A549 treated with AZD9567 at 1 μM for 4 hours (cell line): ENCODE measurements around the gene PTBP3. TPM values are rescaled to one million over a fixed set of nuclear protein-coding genes. Genes with fewer than 3 reads are reported as not detected.

Experiments used
- total RNA-seq: library from RNA; stranded (reverse); fragments of 200-300 nt; extraction: Qiagen RNA extraction; gene quantifications from 5 replicates; pipeline ENCODE4 v1.2.3, GENCODE V29; 2022; ENCODE audit not compliant: insufficient read depth

Gene PTBP3, protein sequence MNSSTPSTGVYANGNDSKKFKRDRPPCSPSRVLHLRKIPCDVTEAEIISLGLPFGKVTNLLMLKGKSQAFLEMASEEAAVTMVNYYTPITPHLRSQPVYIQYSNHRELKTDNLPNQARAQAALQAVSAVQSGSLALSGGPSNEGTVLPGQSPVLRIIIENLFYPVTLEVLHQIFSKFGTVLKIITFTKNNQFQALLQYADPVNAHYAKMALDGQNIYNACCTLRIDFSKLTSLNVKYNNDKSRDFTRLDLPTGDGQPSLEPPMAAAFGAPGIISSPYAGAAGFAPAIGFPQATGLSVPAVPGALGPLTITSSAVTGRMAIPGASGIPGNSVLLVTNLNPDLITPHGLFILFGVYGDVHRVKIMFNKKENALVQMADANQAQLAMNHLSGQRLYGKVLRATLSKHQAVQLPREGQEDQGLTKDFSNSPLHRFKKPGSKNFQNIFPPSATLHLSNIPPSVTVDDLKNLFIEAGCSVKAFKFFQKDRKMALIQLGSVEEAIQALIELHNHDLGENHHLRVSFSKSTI
- 21.9 to 32.5 TPM (median 30.1 TPM) in 5 replicates for total RNA-seq

DNA sequence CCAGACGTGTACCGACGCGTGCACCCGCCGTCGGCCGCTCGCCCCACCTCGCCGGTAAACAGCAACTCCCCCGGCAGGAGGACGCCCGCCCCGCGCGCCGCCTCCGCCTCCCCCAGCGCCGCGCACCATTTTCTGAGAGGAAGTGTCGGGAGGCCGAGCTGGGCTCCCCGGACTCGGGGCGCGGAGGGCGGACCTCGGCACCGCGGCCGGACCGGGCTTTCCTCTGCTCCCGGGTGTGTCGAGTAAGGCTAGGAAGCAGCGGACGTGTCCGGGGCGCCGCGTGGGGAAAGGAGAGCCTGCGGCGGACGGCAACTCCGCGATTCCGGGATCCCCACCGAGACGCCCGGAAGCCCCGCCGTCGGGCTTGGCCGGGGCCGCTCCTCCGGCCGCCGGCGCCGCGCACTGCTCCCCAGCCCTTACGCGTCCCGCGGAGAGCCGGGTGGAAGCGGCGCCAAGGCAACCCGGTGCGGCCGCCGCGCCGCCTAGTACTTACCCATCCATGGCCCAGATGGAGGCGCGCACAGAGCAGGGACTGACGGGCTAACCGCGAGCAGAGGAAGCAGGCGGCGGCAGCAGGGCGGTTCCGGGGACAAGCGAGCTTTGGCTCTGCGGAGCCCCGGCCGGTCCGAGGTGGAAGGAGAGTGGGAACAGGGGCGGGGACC, at the start of gene PTBP3:
PTBP3 (minus strand) TSS at position 643 of the 662 bp plus-strand sequence. CDS start 35,754 bp downstream, outside the sequence.

DNA sequence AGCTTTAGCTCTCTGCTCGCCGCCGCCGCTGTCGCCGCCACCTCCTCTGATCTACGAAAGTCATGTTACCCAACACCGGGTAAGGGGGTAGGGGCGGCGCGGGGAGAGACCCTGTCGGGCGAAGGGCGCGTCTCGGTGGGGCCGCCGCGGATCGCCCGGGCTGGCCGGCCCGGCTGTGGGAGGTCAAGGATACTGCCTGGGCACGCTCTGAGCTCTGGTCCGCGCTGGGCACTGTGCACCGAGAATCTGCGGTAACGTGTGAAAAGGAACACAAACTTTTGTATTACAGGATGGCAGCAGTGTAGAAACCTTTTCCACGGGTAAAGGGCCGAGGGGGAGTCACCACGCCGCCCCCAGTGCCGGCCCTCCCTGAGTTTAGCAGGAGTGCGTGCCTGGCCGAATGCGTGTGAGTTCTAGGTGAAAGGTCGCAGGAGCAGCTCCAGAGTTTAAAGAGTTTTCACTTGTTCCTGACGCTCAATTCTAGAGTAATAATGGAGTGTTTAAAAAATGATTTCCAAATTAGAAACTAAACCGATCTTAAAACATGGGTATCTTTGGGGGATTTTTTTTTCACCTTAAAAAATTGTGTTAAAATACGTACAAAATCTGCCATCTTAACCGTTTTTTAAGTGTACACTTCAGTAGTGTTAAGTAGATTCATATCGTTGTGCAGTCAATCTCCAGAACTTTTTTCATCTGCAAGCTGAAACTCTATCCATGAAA, 46.8 kb upstream of the PTBP3 start, which contains the start of gene HSDL2:
HSDL2 (plus strand) TSS at position 7 of the 723 bp plus-strand sequence; CDS start at position 63, 56 bp downstream.

DNA sequence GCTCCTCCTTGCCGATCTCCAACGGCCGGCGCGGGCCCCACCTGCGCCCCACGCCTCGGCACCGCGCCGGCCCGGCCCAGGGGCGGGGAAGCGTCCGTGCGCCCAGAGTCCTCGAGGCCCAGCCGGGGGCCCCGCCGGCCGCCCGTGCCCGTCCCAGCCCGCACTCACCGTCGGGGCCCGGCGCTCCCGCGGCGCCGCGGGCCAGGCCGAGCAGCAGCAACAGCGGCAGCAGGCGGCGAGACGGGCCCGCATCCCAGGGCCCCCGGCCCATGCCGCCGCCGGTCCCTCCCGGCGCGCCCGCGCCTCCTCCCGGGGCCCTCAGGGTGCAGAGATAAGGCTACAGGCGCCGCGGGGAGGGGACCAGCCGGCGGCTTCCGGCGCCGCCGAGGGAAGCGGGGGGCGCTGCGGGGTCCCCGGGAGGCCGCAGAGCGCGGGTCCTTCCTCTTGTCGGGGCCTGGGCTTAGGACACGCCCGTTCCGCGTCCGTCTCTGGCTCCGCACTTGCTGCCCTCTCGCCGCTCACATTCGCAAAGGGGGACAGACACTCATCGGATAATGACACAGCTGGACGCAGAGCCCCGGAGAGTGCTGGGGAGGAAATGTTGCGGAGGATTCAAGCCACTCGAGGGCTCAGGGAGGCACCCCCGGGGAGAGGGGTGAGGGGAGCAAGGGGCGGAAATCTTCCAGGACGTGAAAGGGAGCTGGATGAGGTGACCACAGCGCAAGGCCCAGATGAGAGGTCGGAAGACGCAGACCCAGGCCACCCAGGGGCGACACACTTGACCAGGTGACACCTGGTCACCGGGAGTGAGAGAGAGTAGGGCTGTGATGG, 158.2 kb downstream of the PTBP3 start, which contains the start of gene SUSD1:
SUSD1 (minus strand) TSS at position 333 of the 831 bp plus-strand sequence; CDS start at position 271, 62 bp downstream.

Other genes with a start within 250 kb of the PTBP3 start
- 11.1 to 18.5 TPM (median 13.0 TPM) in 5 replicates for gene SUSD1, start 158.3 kb downstream of the PTBP3 start, total RNA-seq
- 24.7 to 43.7 TPM (median 26.2 TPM) in 5 replicates for gene HSDL2, start 46.5 kb upstream of the PTBP3 start, total RNA-seq
- 1.8 to 3.5 TPM (median 2.6 TPM) in 5 replicates for gene KIAA1958, start 153.2 kb upstream of the PTBP3 start, total RNA-seq